ENCODE data around the gene ADAMTS17. TPM values are rescaled to one million over a fixed set of nuclear protein-coding genes. Genes with fewer than 3 reads are reported as not detected.

The ADAMTS17 gene
- total and polyA plus RNA-seq, 4 donors, result 10.5 to 20.6 (median 17.9) TPM

GRCh38 chr15:100298257-100298656 lies 43.5 kb downstream of the ADAMTS17 start:
- Histone ChIP-seq H3K4me3 (ENCODE audit: low read depth, low read length) (no peak overlapping the region), H3K36me3 (ENCODE audit: control insufficient read depth, insufficient read depth, low read length) (no peaks in the 10 kb centered on the region), H3K27me3 (ENCODE audit: control insufficient read depth, insufficient read depth, low read length) (no peaks in the 10 kb centered on the region), H3K9me3 (ENCODE audit: control insufficient read depth, insufficient read depth, low read length) (peaks cover 2% of the 10 kb centered on the region), H3K4me1 (ENCODE audit: control insufficient read depth, insufficient read depth, low read length) (no peaks in the 10 kb centered on the region), H3K27ac (ENCODE audit: low read depth, low read length) (no peak overlapping the region)
- no CpG with 5 or more reads among the region's 7 CpGs for WGBS (ENCODE audit: insufficient coverage)
- DNase-seq (ENCODE audit: low read depth in 4 of 6, low spot score in 6 of 6), result no peak

- H3K36me3 ChIP-seq (ENCODE audit: control insufficient read depth, insufficient read depth, low read length), result no peaks in the 10 kb centered on the region
- H3K27ac ChIP-seq (ENCODE audit: low read depth, low read length), result no peak overlapping the region
- no peaks in the 10 kb centered on the region for H3K4me1 ChIP-seq (ENCODE audit: control insufficient read depth, insufficient read depth, low read length)
- 74% methylated on average over 9 of the region's 9 CpGs for WGBS (ENCODE audit: insufficient coverage)
- DNase-seq (ENCODE audit: low read depth in 4 of 6, low spot score in 6 of 6), result no peak
- H3K27me3 ChIP-seq (ENCODE audit: control insufficient read depth, insufficient read depth, low read length), result no peaks in the 10 kb centered on the region
- H3K9me3 ChIP-seq (ENCODE audit: control insufficient read depth, insufficient read depth, low read length), result peaks cover 2% of the 10 kb centered on the region
- no peak overlapping the region for H3K4me3 ChIP-seq (ENCODE audit: low read depth, low read length)
Observed at GRCh38 chr15:100297812-100298211, 44.0 kb downstream of the ADAMTS17 start.

GRCh38 chr15:100295939-100296565 lies 45.7 kb downstream of the ADAMTS17 start:
- Histone ChIP-seq H3K4me3 (ENCODE audit: low read depth, low read length) (no peak overlapping the region), H3K36me3 (ENCODE audit: control insufficient read depth, insufficient read depth, low read length) (no peaks in the 10 kb centered on the region), H3K4me1 (ENCODE audit: control insufficient read depth, insufficient read depth, low read length) (no peaks in the 10 kb centered on the region), H3K9me3 (ENCODE audit: control insufficient read depth, insufficient read depth, low read length) (peaks cover 2% of the 10 kb centered on the region), H3K27me3 (ENCODE audit: control insufficient read depth, insufficient read depth, low read length) (no peaks in the 10 kb centered on the region), H3K27ac (ENCODE audit: low read depth, low read length) (no peak overlapping the region)
- no peak for DNase-seq (ENCODE audit: low read depth in 4 of 6, low spot score in 6 of 6)
- 100% methylated on average over 8 of the region's 8 CpGs for WGBS (ENCODE audit: insufficient coverage)

- no peaks in the 10 kb centered on the region for H3K36me3 ChIP-seq (ENCODE audit: control insufficient read depth, insufficient read depth, low read length)
- H3K4me3 ChIP-seq (ENCODE audit: low read depth, low read length), result no peak overlapping the region
- no peak overlapping the region for H3K27ac ChIP-seq (ENCODE audit: low read depth, low read length)
- no peak for DNase-seq (ENCODE audit: low read depth in 4 of 6, low spot score in 6 of 6)
- peaks cover 5% of the 10 kb centered on the region for H3K9me3 ChIP-seq (ENCODE audit: control insufficient read depth, insufficient read depth, low read length)
- WGBS (ENCODE audit: insufficient coverage), result 99% methylated on average over 34 of the region's 35 CpGs
- H3K4me1 ChIP-seq (ENCODE audit: control insufficient read depth, insufficient read depth, low read length), result no peaks in the 10 kb centered on the region
- H3K27me3 ChIP-seq (ENCODE audit: control insufficient read depth, insufficient read depth, low read length), result no peaks in the 10 kb centered on the region
Observed at GRCh38 chr15:100292010-100292409, 49.8 kb downstream of the ADAMTS17 start.

GRCh38 chr15:100291106-100291505 lies 50.7 kb downstream of the ADAMTS17 start:
- no peak for DNase-seq (ENCODE audit: low read depth in 4 of 6, low spot score in 6 of 6)
- H3K4me3 ChIP-seq (ENCODE audit: low read depth, low read length), result no peak overlapping the region
- WGBS (ENCODE audit: insufficient coverage), result no CpG with 5 or more reads among the region's 2 CpGs

GRCh38 chr15:100285641-100286295 lies 56.0 kb downstream of the ADAMTS17 start:
- no peak overlapping the region for H3K27ac ChIP-seq (ENCODE audit: low read depth, low read length)
- peaks cover 5% of the 10 kb centered on the region for H3K9me3 ChIP-seq (ENCODE audit: control insufficient read depth, insufficient read depth, low read length)
- H3K4me1 ChIP-seq (ENCODE audit: control insufficient read depth, insufficient read depth, low read length), result peaks cover 10% of the 10 kb centered on the region
- H3K4me3 ChIP-seq (ENCODE audit: low read depth, low read length), result no peak overlapping the region
- H3K36me3 ChIP-seq (ENCODE audit: control insufficient read depth, insufficient read depth, low read length), result peaks cover 5% of the 10 kb centered on the region
- WGBS (ENCODE audit: insufficient coverage), result 95% methylated on average over 15 of the region's 15 CpGs
- no peaks in the 10 kb centered on the region for H3K27me3 ChIP-seq (ENCODE audit: control insufficient read depth, insufficient read depth, low read length)
- no peak for DNase-seq (ENCODE audit: low read depth in 4 of 6, low spot score in 6 of 6)

More at GRCh38 chr15:100291106-100291505, 50.7 kb downstream of the ADAMTS17 start:
- H3K9me3 ChIP-seq (ENCODE audit: control insufficient read depth, insufficient read depth, low read length), result peaks cover 5% of the 10 kb centered on the region
- H3K27ac ChIP-seq (ENCODE audit: low read depth, low read length), result no peak overlapping the region
- H3K4me1 ChIP-seq (ENCODE audit: control insufficient read depth, insufficient read depth, low read length), result no peaks in the 10 kb centered on the region
- H3K36me3 ChIP-seq (ENCODE audit: control insufficient read depth, insufficient read depth, low read length), result no peaks in the 10 kb centered on the region
- H3K27me3 ChIP-seq (ENCODE audit: control insufficient read depth, insufficient read depth, low read length), result no peaks in the 10 kb centered on the region

GRCh38 chr15:100284701-100285100 lies 57.1 kb downstream of the ADAMTS17 start:
- H3K36me3 ChIP-seq (ENCODE audit: control insufficient read depth, insufficient read depth, low read length), result peaks cover 5% of the 10 kb centered on the region
- peak in 1 of 6 donors; percentile 53 for DNase-seq (ENCODE audit: low read depth in 4 of 6, low spot score in 6 of 6)
- peaks cover 5% of the 10 kb centered on the region for H3K9me3 ChIP-seq (ENCODE audit: control insufficient read depth, insufficient read depth, low read length)
- H3K27me3 ChIP-seq (ENCODE audit: control insufficient read depth, insufficient read depth, low read length), result no peaks in the 10 kb centered on the region
- H3K4me1 ChIP-seq (ENCODE audit: control insufficient read depth, insufficient read depth, low read length), result peaks cover 10% of the 10 kb centered on the region
- no peak overlapping the region for H3K4me3 ChIP-seq (ENCODE audit: low read depth, low read length)
- no peak overlapping the region for H3K27ac ChIP-seq (ENCODE audit: low read depth, low read length)
- WGBS (ENCODE audit: insufficient coverage), result 43% methylated on average over 6 of the region's 6 CpGs

- Histone ChIP-seq H3K4me1 (ENCODE audit: control insufficient read depth, insufficient read depth, low read length) (peaks cover 10% of the 10 kb centered on the region), H3K27me3 (ENCODE audit: control insufficient read depth, insufficient read depth, low read length) (no peaks in the 10 kb centered on the region), H3K27ac (ENCODE audit: low read depth, low read length) (no peak overlapping the region), H3K36me3 (ENCODE audit: control insufficient read depth, insufficient read depth, low read length) (peaks cover 5% of the 10 kb centered on the region), H3K9me3 (ENCODE audit: control insufficient read depth, insufficient read depth, low read length) (peaks cover 5% of the 10 kb centered on the region), H3K4me3 (ENCODE audit: low read depth, low read length) (no peak overlapping the region)
- no peak for DNase-seq (ENCODE audit: low read depth in 4 of 6, low spot score in 6 of 6)
- 73% methylated on average over 2 of the region's 5 CpGs for WGBS (ENCODE audit: insufficient coverage)
Observed at GRCh38 chr15:100284191-100284590, 57.6 kb downstream of the ADAMTS17 start.

GRCh38 chr15:100281096-100281917 lies 60.5 kb downstream of the ADAMTS17 start:
- WGBS (ENCODE audit: insufficient coverage), result 97% methylated on average over 29 of the region's 30 CpGs
- no peak for DNase-seq (ENCODE audit: low read depth in 4 of 6, low spot score in 6 of 6)

More at GRCh38 chr15:100281096-100281917, 60.5 kb downstream of the ADAMTS17 start:
- no peak overlapping the region for H3K4me3 ChIP-seq (ENCODE audit: low read depth, low read length)
- no peaks in the 10 kb centered on the region for H3K9me3 ChIP-seq (ENCODE audit: control insufficient read depth, insufficient read depth, low read length)
- H3K27me3 ChIP-seq (ENCODE audit: control insufficient read depth, insufficient read depth, low read length), result no peaks in the 10 kb centered on the region
- H3K4me1 ChIP-seq (ENCODE audit: control insufficient read depth, insufficient read depth, low read length), result peaks cover 10% of the 10 kb centered on the region
- H3K36me3 ChIP-seq (ENCODE audit: control insufficient read depth, insufficient read depth, low read length), result peaks cover 5% of the 10 kb centered on the region
- H3K27ac ChIP-seq (ENCODE audit: low read depth, low read length), result no peak overlapping the region

Measured in spinal cord (tissue), 10 donors.